H9 (cell line): Measurements from ENCODE around the gene CAPN3. TPM values are rescaled to one million over a fixed set of nuclear protein-coding genes. Genes with fewer than 3 reads are reported as not detected.

Experiments
- DNase-seq: peaks from one replicate; pipeline ENCODE4 v3.0.0-alpha.2; 2017
- H2AFZ ChIP-seq: one replicate; pipeline ENCODE4 v1.6.1; 2013; ENCODE audit warnings: mild to moderate bottlenecking, low read length, control low read depth, moderate library complexity
- H2AK5ac ChIP-seq: 2 replicates; pipeline ENCODE4 v1.6.1; 2013; ENCODE audit warnings: low read length, control low read depth, mixed read lengths; ENCODE audit not compliant: insufficient read length
- H2BK120ac ChIP-seq: one replicate; pipeline ENCODE4 v1.6.1; 2013; ENCODE audit warnings: low read depth, mild to moderate bottlenecking, low read length, control low read depth, inconsistent platforms; ENCODE audit not compliant: poor library complexity, severe bottlenecking
- H2BK12ac ChIP-seq: 2 replicates; pipeline ENCODE4 v1.6.1; 2013; ENCODE audit warnings: low read length, control low read depth, mixed read lengths, low read depth; ENCODE audit not compliant: insufficient read length
- H2BK15ac ChIP-seq: 2 replicates; pipeline ENCODE4 v1.6.1; 2013; ENCODE audit warnings: low read depth, low read length, control low read depth
- H2BK20ac ChIP-seq: one replicate; pipeline ENCODE4 v1.6.1; 2013; ENCODE audit warnings: low read depth, mild to moderate bottlenecking, low read length, control low read depth, inconsistent platforms; ENCODE audit not compliant: poor library complexity, severe bottlenecking
- H2BK5ac ChIP-seq: 2 replicates; pipeline ENCODE4 v1.6.1; 2013; ENCODE audit warnings: low read length, control low read depth, mixed read lengths; ENCODE audit not compliant: insufficient read length
- H3K14ac ChIP-seq: 2 replicates; pipeline ENCODE4 v1.6.1; 2013; ENCODE audit warnings: low read length, control low read depth; ENCODE audit not compliant: insufficient read depth
- H3K18ac ChIP-seq: 2 replicates; pipeline ENCODE4 v1.6.1; 2013; ENCODE audit warnings: low read depth, mild to moderate bottlenecking, mixed read lengths, low read length, control low read depth; ENCODE audit not compliant: insufficient read length
- H3K23ac ChIP-seq: 2 replicates; pipeline ENCODE4 v1.6.1; 2013; ENCODE audit warnings: low read length, control low read depth, mixed read lengths, low read depth; ENCODE audit not compliant: insufficient read length
- H3K23me2 ChIP-seq: 2 replicates; pipeline ENCODE4 v1.6.1; 2013; ENCODE audit warnings: low read depth, mild to moderate bottlenecking, mixed read lengths, low read length, control low read depth; ENCODE audit not compliant: insufficient read length, poor library complexity, severe bottlenecking
- H3K27ac ChIP-seq: 2 replicates; pipeline ENCODE4 v1.5.1; 2013; ENCODE audit warnings: low read length, control low read depth, mixed read lengths, low read depth; ENCODE audit not compliant: insufficient read length
- H3K27me3 ChIP-seq: 2 replicates; pipeline ENCODE4 v1.6.1; 2013; ENCODE audit warnings: low read length, control low read depth, inconsistent platforms; ENCODE audit not compliant: insufficient read depth
- H3K4ac ChIP-seq: 2 replicates; pipeline ENCODE4 v1.6.1; 2013; ENCODE audit warnings: low read depth, mild to moderate bottlenecking, control low read depth, inconsistent platforms, low read length, moderate library complexity
- H3K4me1 ChIP-seq: 2 replicates; pipeline ENCODE4 v1.6.1; 2013; ENCODE audit warnings: low read length, control low read depth, inconsistent platforms; ENCODE audit not compliant: insufficient read depth
- H3K4me2 ChIP-seq: 2 replicates; pipeline ENCODE4 v1.6.1; 2013; ENCODE audit warnings: low read length, control low read depth, mixed read lengths; ENCODE audit not compliant: insufficient read length, insufficient read depth
- H3K56ac ChIP-seq: 2 replicates; pipeline ENCODE4 v1.6.1; 2013; ENCODE audit warnings: low read depth, mild to moderate bottlenecking, mixed read lengths, low read length, control low read depth; ENCODE audit not compliant: insufficient read length
- H3K79me1 ChIP-seq: 2 replicates; pipeline ENCODE4 v1.6.1; 2013; ENCODE audit warnings: low read depth, mild to moderate bottlenecking, moderate library complexity, low read length, control low read depth, inconsistent platforms; ENCODE audit not compliant: insufficient read depth, poor library complexity, severe bottlenecking
- H3K79me2 ChIP-seq: 2 replicates; pipeline ENCODE4 v1.6.1; 2013; ENCODE audit warnings: low read length, control low read depth, inconsistent platforms; ENCODE audit not compliant: insufficient read depth
- H3K9ac ChIP-seq: 2 replicates; pipeline ENCODE4 v1.6.1; 2013; ENCODE audit warnings: low read length, control low read depth, mixed read lengths; ENCODE audit not compliant: insufficient read length; ENCODE audit errors: extremely low read depth
- H3K9me3 ChIP-seq: one replicate; pipeline ENCODE4 v1.6.1; 2013; ENCODE audit warnings: low read depth, low read length, inconsistent platforms; ENCODE audit not compliant: control insufficient read depth
- H3T11ph ChIP-seq: one replicate; pipeline ENCODE4 v1.6.1; 2013; ENCODE audit warnings: mild to moderate bottlenecking, low read length, control low read depth, inconsistent platforms
- H4K20me1 ChIP-seq: one replicate; pipeline ENCODE4 v1.6.1; 2013; ENCODE audit not compliant: control insufficient read depth, insufficient read length, insufficient read depth
- H4K5ac ChIP-seq: 2 replicates; pipeline ENCODE4 v1.6.1; 2013; ENCODE audit warnings: low read depth, mild to moderate bottlenecking, mixed read lengths, low read length, control low read depth; ENCODE audit not compliant: insufficient read length
- H4K8ac ChIP-seq: replicated peaks from 2 replicates; pipeline ENCODE4 v1.6.1; 2013; ENCODE audit warnings: low read length, control low read depth, mixed read lengths, low read depth; ENCODE audit not compliant: insufficient read length
- H4K91ac ChIP-seq: 2 replicates; pipeline ENCODE4 v1.6.1; 2013; ENCODE audit warnings: low read depth, mild to moderate bottlenecking, moderate library complexity, mixed read lengths, low read length, control low read depth; ENCODE audit not compliant: insufficient read length
- H3K27ac Mint-ChIP-seq, 3 experiments: 2 replicates in 2 of 3; 3 replicates in 1 of 3; pipeline ENCODE4 v1.8.0; 2020 to 2021; ENCODE audit warnings: mixed read lengths in 3 of 3, mild to moderate bottlenecking in 1 of 3, moderate library complexity in 1 of 3
- H3K27me3 Mint-ChIP-seq: 2 replicates; pipeline ENCODE4 v1.8.0; 2021; ENCODE audit warnings: low read depth, mild to moderate bottlenecking, moderate library complexity, mixed read lengths
- H3K36me3 Mint-ChIP-seq, 3 experiments: 2 replicates in 2 of 3; 3 replicates in 1 of 3; pipeline ENCODE4 v1.8.0; 2020 to 2021; ENCODE audit warnings: low read depth in 3 of 3, mixed read lengths in 3 of 3; ENCODE audit not compliant: insufficient read depth in 1 of 3
- H3K4me1 Mint-ChIP-seq, 2 experiments: 2 replicates each; pipeline ENCODE4 v1.8.0; 2020; ENCODE audit warnings: mixed read lengths in 2 of 2
- H3K4me3 Mint-ChIP-seq, 2 experiments: 2 replicates in 1 of 2; 3 replicates in 1 of 2; pipeline ENCODE4 v1.8.0; 2020 to 2021; ENCODE audit warnings: mild to moderate bottlenecking in 2 of 2, mixed read lengths in 2 of 2, moderate library complexity in 1 of 2
- H3K9me3 Mint-ChIP-seq, 2 experiments: 2 replicates in 1 of 2; 3 replicates in 1 of 2; pipeline ENCODE4 v1.8.0; 2020; ENCODE audit warnings: mild to moderate bottlenecking in 2 of 2, mixed read lengths in 2 of 2, moderate library complexity in 1 of 2
- CTCF ChIP-seq: fragments of 200-600 bp; sonication (generic); conservative IDR thresholded peaks from 3 replicates; pipeline ENCODE4 v1.8.0; 2021; ENCODE audit warnings: antibody characterized with exemption, mild to moderate bottlenecking
- WGBS: extraction: QIAGEN DNeasy Blood & Tissue Kit; methylation state at CpG from one replicate; pipeline ENCODE4 v1.1.7; 2013; ENCODE audit warnings: missing lambda C conversion rate, low lambda C conversion rate, mixed read lengths; ENCODE audit not compliant: insufficient read length; ENCODE audit errors: extremely low coverage; 5-methylcytosine and 5-hydroxymethylcytosine counted together
- total RNA-seq: library from RNA; stranded (reverse); gene quantifications from 2 replicates; pipeline ENCODE4 v1.2.1, GENCODE V29; 2021

CAPN3 gene
- total RNA-seq, 1 experiment from 2014 or later: 0.31 TPM

GRCh38 chr15:42354824-42355223 lies 4.5 kb upstream of the CAPN3 start:
- no peak for TF ChIP-seq CTCF
- Mint-ChIP-seq H3K4me3 (no peak overlapping the region), H3K36me3 (peaks cover 0 to 8% (median 0%) of the 10 kb centered on the region in 3 experiments; a peak in 2 of 7 replicates), H3K9me3 (no peaks in the 10 kb centered on the region), H3K27me3 (no peaks in the 10 kb centered on the region; the same call in none of the 2 replicates), H3K4me1 (peaks cover 0 to 2% of the 10 kb centered on the region in 2 experiments; a peak in 3 of 4 replicates), H3K27ac (no peak overlapping the region)
- Histone ChIP-seq H3T11ph (no peak overlapping the region), H4K8ac (no peak overlapping the region), H3K4me2 (no peak overlapping the region), H3K27me3 (no peaks in the 10 kb centered on the region), H2AFZ (no peak overlapping the region), H3K27ac (no peak overlapping the region), H2BK15ac (no peak overlapping the region), H3K56ac (no peak overlapping the region), H4K20me1 (no peaks in the 10 kb centered on the region), H3K18ac (no peak overlapping the region), H3K23ac (no peak overlapping the region), H4K5ac (no peak overlapping the region), H3K79me1 (no peaks in the 10 kb centered on the region), H2BK20ac (no peak overlapping the region), H3K4me1 (no peaks in the 10 kb centered on the region), H3K9me3 (no peaks in the 10 kb centered on the region), H2BK120ac (no peak overlapping the region), H3K14ac (no peak overlapping the region), H2AK5ac (no peak overlapping the region), H2BK12ac (no peak overlapping the region), H3K23me2 (no peaks in the 10 kb centered on the region), H2BK5ac (no peak overlapping the region), H4K91ac (no peak overlapping the region), H3K9ac (no peak overlapping the region), H3K4ac (no peak overlapping the region), H3K79me2 (no peaks in the 10 kb centered on the region)
- DNase-seq: no peak
- no CpG with 5 or more reads among the region's 2 CpGs for WGBS
